ENCODE measurements around the gene ATOH8.

Gene ATOH8

GRCh38 chr2:85737481-85737880 is 16.3 kb upstream of the ATOH8 start:
- DNase-seq (ENCODE audit: low read depth, low spot score), result no peak
- Histone ChIP-seq H3K9ac (ENCODE audit: insufficient read length) (no peak overlapping the region), H3K4me3 (no peak overlapping the region), H3K9me3 (ENCODE audit: low read depth, low read length) (no peaks in the 10 kb centered on the region), H3K36me3 (ENCODE audit: insufficient read depth, low read length) (no peaks in the 10 kb centered on the region; the same call in 1 of the 2 replicates), H3K27ac (no peak overlapping the region)
- TF ChIP-seq EZH2 (IDR thresholded peaks at IDR 0.05) (no peak), POLR2AphosphoS5 (IDR thresholded peaks at IDR 0.05; ENCODE audit: borderline replicate concordance, low read depth, low read length) (no peak), FOXP2 (optimal IDR thresholded peaks at IDR 0.05; ENCODE audit: control extremely low read depth, extremely low read length, insufficient read depth) (no peak)

- no peak overlapping the region for H3K9ac ChIP-seq (ENCODE audit: insufficient read length)
- no peak overlapping the region for H3K4me3 ChIP-seq
- no peak overlapping the region for H3K27ac ChIP-seq
- no peaks in the 10 kb centered on the region for H3K9me3 ChIP-seq (ENCODE audit: low read depth, low read length)
- TF ChIP-seq POLR2AphosphoS5 (IDR thresholded peaks at IDR 0.05; ENCODE audit: borderline replicate concordance, low read depth, low read length) (no peak), FOXP2 (optimal IDR thresholded peaks at IDR 0.05; ENCODE audit: control extremely low read depth, extremely low read length, insufficient read depth) (no peak), EZH2 (IDR thresholded peaks at IDR 0.05) (no peak)
- DNase-seq (ENCODE audit: low read depth, low spot score), result no peak
- H3K36me3 ChIP-seq (ENCODE audit: insufficient read depth, low read length), result no peaks in the 10 kb centered on the region; the same call in 1 of the 2 replicates
Observed at GRCh38 chr2:85737961-85738360, 15.8 kb upstream of the ATOH8 start.

DNA sequence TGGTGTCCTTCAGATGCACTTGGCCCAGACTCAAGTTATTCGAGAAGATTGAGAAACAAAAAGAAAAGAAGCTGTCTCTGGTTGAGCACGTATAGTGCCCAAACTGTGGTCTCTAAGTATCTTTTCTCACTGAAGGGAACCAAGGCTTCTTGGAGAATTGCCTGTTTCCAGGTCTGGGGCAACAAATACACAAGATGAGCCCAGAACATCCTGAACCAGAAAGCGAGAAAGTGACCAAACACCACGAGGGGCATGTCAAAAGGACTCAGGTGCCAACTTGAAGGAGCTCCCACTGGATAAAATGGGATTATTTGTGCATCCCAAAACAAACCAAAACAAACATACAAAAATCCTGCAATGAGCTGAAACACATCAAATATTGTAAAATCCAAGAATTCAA is 13.6 kb upstream of the ATOH8 start:
- no peak overlapping the region for H3K27ac ChIP-seq
- H3K9ac ChIP-seq (ENCODE audit: insufficient read length), result no peak overlapping the region
- H3K4me3 ChIP-seq, result no peak overlapping the region
- DNase-seq (ENCODE audit: low read depth, low spot score), result no peak
- no peaks in the 10 kb centered on the region; the same call in 1 of the 2 replicates for H3K36me3 ChIP-seq (ENCODE audit: insufficient read depth, low read length)
- no peak for TF ChIP-seq POLR2AphosphoS5 (IDR thresholded peaks at IDR 0.05; ENCODE audit: borderline replicate concordance, low read depth, low read length)
- no peak for TF ChIP-seq EZH2 (IDR thresholded peaks at IDR 0.05)
- TF ChIP-seq FOXP2 (optimal IDR thresholded peaks at IDR 0.05; ENCODE audit: control extremely low read depth, extremely low read length, insufficient read depth), result no peak
- no peaks in the 10 kb centered on the region for H3K9me3 ChIP-seq (ENCODE audit: low read depth, low read length)

DNA sequence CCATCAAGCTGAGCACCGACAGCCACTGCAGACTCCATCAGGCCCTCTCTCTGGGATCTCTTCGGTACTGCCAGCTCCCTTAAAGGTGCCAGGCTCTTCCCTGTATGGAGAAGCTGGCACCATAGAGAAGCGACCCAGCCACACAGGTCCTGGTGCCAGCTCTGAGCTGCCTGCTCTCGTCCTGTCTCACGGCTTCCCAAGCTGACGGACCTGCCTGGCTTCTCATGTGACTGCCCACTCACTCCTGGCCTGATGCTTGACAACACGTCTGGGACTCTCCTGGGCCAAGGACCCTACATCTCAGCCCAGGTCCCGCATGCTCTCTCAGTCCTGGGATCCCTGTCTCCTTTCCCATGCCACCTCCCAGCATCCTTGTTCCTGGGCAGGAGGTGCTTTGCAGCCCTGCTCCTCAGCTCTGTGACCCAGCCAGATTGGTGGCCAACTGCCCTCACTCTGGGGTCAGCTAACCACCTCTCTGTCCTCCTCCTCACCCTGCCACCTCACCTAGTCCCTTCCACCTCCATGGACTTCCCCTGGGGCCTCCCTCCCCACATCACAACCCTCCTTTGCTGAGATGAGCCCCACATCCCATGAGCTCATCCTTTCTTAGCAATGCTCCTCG is 12.5 kb upstream of the ATOH8 start:
- Histone ChIP-seq H3K36me3 (ENCODE audit: insufficient read depth, low read length) (no peaks in the 10 kb centered on the region; the same call in 1 of the 2 replicates), H3K27ac (peak overlapping the region; percentile 97), H3K9ac (ENCODE audit: insufficient read length) (no peak overlapping the region), H3K4me3 (no peak overlapping the region), H3K9me3 (ENCODE audit: low read depth, low read length) (no peaks in the 10 kb centered on the region)
- TF ChIP-seq POLR2AphosphoS5 (IDR thresholded peaks at IDR 0.05; ENCODE audit: borderline replicate concordance, low read depth, low read length), result no peak
- TF ChIP-seq FOXP2 (optimal IDR thresholded peaks at IDR 0.05; ENCODE audit: control extremely low read depth, extremely low read length, insufficient read depth), result no peak
- no peak for TF ChIP-seq EZH2 (IDR thresholded peaks at IDR 0.05)
- no peak for DNase-seq (ENCODE audit: low read depth, low spot score)

GRCh38 chr2:85741833-85742455 is 11.8 kb upstream of the ATOH8 start:
- H3K27ac ChIP-seq, result peak overlapping the region; percentile 97
- H3K9ac ChIP-seq (ENCODE audit: insufficient read length), result peak overlapping the region; percentile 54
- no peak for TF ChIP-seq EZH2 (IDR thresholded peaks at IDR 0.05)
- TF ChIP-seq POLR2AphosphoS5 (IDR thresholded peaks at IDR 0.05; ENCODE audit: borderline replicate concordance, low read depth, low read length), result no peak
- TF ChIP-seq FOXP2 (optimal IDR thresholded peaks at IDR 0.05; ENCODE audit: control extremely low read depth, extremely low read length, insufficient read depth), result no peak
- H3K36me3 ChIP-seq (ENCODE audit: insufficient read depth, low read length), result no peaks in the 10 kb centered on the region; the same call in 1 of the 2 replicates
- no peaks in the 10 kb centered on the region for H3K9me3 ChIP-seq (ENCODE audit: low read depth, low read length)
- peak; percentile 42 for DNase-seq (ENCODE audit: low read depth, low spot score)
- peak overlapping the region; percentile 70 for H3K4me3 ChIP-seq

DNA sequence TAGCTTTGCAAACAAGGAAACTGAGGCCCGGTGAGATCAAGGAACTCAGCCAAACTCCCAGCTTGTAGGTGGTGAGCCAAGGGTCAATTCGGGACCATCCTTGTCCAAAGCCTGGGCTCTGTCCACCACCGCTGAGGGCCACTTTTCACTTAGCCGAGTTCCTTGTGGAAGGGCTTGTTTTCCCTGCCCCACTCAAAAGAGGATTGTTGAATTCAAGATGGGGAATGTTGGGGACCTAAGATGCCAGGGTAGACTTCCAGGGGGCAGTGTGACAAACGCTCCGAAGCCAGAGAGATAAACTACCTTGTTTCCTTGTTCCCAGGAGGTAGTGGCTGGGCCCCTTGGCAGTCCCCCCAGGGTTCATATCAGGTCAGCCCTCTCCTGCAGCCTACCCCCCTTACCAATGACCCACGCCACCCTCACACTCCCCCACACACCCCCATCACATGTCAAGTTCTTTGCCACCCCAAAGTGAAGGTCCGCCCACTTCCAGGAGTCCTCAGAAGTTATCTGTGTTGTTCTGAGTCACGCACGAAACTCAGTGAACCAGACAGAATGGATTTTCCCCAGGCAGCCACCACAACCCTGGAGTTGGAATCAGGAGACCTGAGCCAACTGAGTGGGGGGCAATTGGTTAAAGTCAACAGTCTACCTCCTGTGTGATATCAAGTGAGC is 10.3 kb upstream of the ATOH8 start:
- peak overlapping the region; percentile 97 for H3K27ac ChIP-seq
- no peaks in the 10 kb centered on the region for H3K9me3 ChIP-seq (ENCODE audit: low read depth, low read length)
- no peak for DNase-seq (ENCODE audit: low read depth, low spot score)
- TF ChIP-seq EZH2 (IDR thresholded peaks at IDR 0.05), result no peak
- no peak for TF ChIP-seq POLR2AphosphoS5 (IDR thresholded peaks at IDR 0.05; ENCODE audit: borderline replicate concordance, low read depth, low read length)
- TF ChIP-seq FOXP2 (optimal IDR thresholded peaks at IDR 0.05; ENCODE audit: control extremely low read depth, extremely low read length, insufficient read depth), result no peak
- H3K4me3 ChIP-seq, result no peak overlapping the region
- H3K9ac ChIP-seq (ENCODE audit: insufficient read length), result no peak overlapping the region
- H3K36me3 ChIP-seq (ENCODE audit: insufficient read depth, low read length), result no peaks in the 10 kb centered on the region; the same call in 1 of the 2 replicates

DNA sequence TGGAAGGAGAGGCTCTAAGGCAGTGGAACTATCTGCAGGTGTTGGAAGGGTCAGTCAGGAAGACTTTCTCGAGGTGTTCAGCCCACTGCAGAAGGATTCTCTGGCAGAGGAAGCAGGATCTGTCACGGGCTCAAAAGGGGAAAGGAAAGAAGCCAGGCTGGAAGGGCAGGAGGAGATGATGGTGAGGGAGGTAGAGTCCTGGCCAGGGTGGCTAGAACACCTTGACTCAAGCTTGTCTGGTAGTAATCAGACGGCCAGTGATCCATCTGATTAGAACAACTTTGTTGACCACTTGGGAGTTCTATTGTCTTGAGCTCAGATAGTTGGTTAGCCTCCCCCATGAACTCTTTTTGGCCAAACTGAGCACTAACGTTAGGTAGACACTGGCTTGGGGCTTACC is 9.7 kb upstream of the ATOH8 start:
- DNase-seq (ENCODE audit: low read depth, low spot score), result no peak
- no peak overlapping the region for H3K4me3 ChIP-seq
- no peak overlapping the region for H3K9ac ChIP-seq (ENCODE audit: insufficient read length)
- no peak for TF ChIP-seq POLR2AphosphoS5 (IDR thresholded peaks at IDR 0.05; ENCODE audit: borderline replicate concordance, low read depth, low read length)
- no peak for TF ChIP-seq EZH2 (IDR thresholded peaks at IDR 0.05)
- TF ChIP-seq FOXP2 (optimal IDR thresholded peaks at IDR 0.05; ENCODE audit: control extremely low read depth, extremely low read length, insufficient read depth), result no peak
- no peaks in the 10 kb centered on the region; the same call in 1 of the 2 replicates for H3K36me3 ChIP-seq (ENCODE audit: insufficient read depth, low read length)
- peak overlapping the region; percentile 97 for H3K27ac ChIP-seq
- H3K9me3 ChIP-seq (ENCODE audit: low read depth, low read length), result no peaks in the 10 kb centered on the region

All from SK-N-MC (cell line).